Endothelial cell (in vitro differentiated cells): ENCODE data around the gene SERPINE1. TPM values are rescaled to one million over a fixed set of nuclear protein-coding genes. Genes with fewer than 3 reads are reported as not detected.

Source experiments
- DNase-seq: peaks from one replicate; pipeline ENCODE4 v3.0.0; 2021; ENCODE audit warnings: low spot score
- H3K27ac Mint-ChIP-seq: one replicate; pipeline ENCODE4 v1.8.0; 2021; ENCODE audit warnings: mixed read lengths, inconsistent platforms; ENCODE audit not compliant: unreplicated experiment
- H3K27me3 Mint-ChIP-seq: one replicate; pipeline ENCODE4 v1.8.0; 2021; ENCODE audit warnings: mild to moderate bottlenecking, moderate library complexity, mixed read lengths, inconsistent platforms; ENCODE audit not compliant: unreplicated experiment
- H3K36me3 Mint-ChIP-seq: one replicate; pipeline ENCODE4 v1.8.0; 2021; ENCODE audit warnings: mild to moderate bottlenecking, low read depth, mixed read lengths, inconsistent platforms; ENCODE audit not compliant: unreplicated experiment
- H3K4me1 Mint-ChIP-seq: one replicate; pipeline ENCODE4 v1.8.0; 2021; ENCODE audit warnings: mild to moderate bottlenecking, mixed read lengths, inconsistent platforms; ENCODE audit not compliant: unreplicated experiment
- H3K4me3 Mint-ChIP-seq: one replicate; pipeline ENCODE4 v1.8.0; 2021; ENCODE audit warnings: mild to moderate bottlenecking, mixed read lengths, inconsistent platforms; ENCODE audit not compliant: unreplicated experiment
- H3K9me3 Mint-ChIP-seq: one replicate; pipeline ENCODE4 v1.8.0; 2021; ENCODE audit warnings: mixed read lengths, inconsistent platforms; ENCODE audit not compliant: unreplicated experiment
- CTCF ChIP-seq: fragments of 200-600 bp; sonication (generic); IDR thresholded peaks from one replicate; pipeline ENCODE4 v1.5.0; 2021; ENCODE audit warnings: antibody characterized with exemption; ENCODE audit not compliant: unreplicated experiment
- long read RNA-seq: library from polyadenylated mRNA; unstranded; transcript quantifications from one replicate; pipeline ENCODE4 v2.0.0, GENCODE V29; 2020; ENCODE audit not compliant: unreplicated experiment
- total RNA-seq: library from RNA; stranded (reverse); fragmentation: NEBNext Ultra II Directional; extraction: Animal tissue kit (Norgen Biotek cat#: 25700); gene quantifications from one replicate; pipeline ENCODE4 v1.2.1, GENCODE V29; 2021; ENCODE audit not compliant: unreplicated experiment

The SERPINE1 gene
- total RNA-seq = 0.80 TPM
- long read RNA-seq, partial matches to known transcripts = 1 of 2 reads
- long read RNA-seq, other reads (novel, unspliced or antisense) = 0 of 2 reads

DNA sequence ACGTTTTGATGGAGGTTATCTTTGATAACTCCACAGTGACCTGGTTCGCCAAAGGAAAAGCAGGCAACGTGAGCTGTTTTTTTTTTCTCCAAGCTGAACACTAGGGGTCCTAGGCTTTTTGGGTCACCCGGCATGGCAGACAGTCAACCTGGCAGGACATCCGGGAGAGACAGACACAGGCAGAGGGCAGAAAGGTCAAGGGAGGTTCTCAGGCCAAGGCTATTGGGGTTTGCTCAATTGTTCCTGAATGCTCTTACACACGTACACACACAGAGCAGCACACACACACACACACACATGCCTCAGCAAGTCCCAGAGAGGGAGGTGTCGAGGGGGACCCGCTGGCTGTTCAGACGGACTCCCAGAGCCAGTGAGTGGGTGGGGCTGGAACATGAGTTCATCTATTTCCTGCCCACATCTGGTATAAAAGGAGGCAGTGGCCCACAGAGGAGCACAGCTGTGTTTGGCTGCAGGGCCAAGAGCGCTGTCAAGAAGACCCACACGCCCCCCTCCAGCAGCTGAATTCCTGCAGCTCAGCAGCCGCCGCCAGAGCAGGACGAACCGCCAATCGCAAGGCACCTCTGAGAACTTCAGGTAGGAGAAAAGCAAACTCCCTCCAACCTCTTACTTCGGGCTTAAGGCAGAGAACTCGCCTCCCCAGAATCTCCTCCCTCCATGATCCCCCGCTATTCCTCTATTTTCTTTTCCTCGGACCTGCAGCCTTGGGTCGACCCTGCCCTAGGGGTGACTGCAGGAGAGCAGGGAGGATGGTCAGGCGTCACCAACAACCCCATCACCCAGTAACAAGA is at the start of gene SERPINE1:
TSS of gene SERPINE1 (plus strand) at position 454 of the 809 bp plus-strand sequence. CDS start 1,290 bp downstream, outside the sequence.
- peak; percentile 41 for DNase-seq
- H3K4me3 Mint-ChIP-seq = no peak within 1 kb of the TSS
- no peaks in the 10 kb centered on the region for H3K36me3 Mint-ChIP-seq
- peak within 1 kb of the TSS; percentile 94 for H3K27ac Mint-ChIP-seq
- peaks cover 13% of the 10 kb centered on the region for H3K27me3 Mint-ChIP-seq
- TF ChIP-seq CTCF = no peak
- H3K9me3 Mint-ChIP-seq = no peaks in the 10 kb centered on the region
- H3K4me1 Mint-ChIP-seq = peaks cover 30% of the 10 kb centered on the region

DNA sequence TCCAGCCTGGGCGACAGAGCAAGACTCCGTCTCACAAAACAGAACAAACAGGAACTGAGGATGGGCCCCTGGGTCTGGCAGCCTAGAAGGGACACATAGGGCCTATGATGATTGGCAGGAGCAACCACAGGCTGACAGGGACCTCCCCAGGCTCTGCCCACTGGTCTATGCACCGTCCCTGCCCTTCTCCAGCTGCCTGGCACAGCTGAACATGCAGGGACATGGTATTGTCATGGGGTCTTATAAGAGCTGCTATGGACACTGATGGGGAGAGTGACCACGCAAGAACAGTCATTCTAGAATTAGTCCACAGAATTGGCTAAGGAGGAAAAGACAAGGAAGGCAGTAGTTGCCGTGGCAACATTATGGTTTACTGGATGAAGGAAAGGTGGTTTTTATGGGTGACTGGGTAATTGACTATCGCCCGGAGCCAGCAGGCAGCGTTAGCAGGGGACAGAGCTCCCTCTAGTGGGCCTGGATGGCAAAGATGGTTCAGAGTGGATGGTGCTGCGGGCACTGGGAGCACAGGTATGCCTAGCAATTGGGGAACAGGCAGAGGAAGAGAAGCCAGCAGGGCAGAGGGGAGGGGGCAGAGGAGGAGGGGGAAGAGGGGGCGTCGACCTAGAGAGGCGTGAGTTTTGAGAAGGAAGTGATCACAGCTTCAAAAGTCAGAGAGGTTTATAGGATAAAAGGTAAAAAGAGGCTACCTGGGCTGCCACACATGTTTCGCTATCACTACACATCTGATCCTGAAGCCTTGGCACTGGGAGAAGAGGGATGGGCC is 49.4 kb upstream of the SERPINE1 start:
- no peak overlapping the region for H3K27ac Mint-ChIP-seq
- no peaks in the 10 kb centered on the region for H3K36me3 Mint-ChIP-seq
- peaks cover 1% of the 10 kb centered on the region for H3K27me3 Mint-ChIP-seq
- peak; percentile 87 for DNase-seq
- H3K4me1 Mint-ChIP-seq = peaks cover 11% of the 10 kb centered on the region
- no peaks in the 10 kb centered on the region for H3K9me3 Mint-ChIP-seq
- TF ChIP-seq CTCF = peak; percentile 63
- no peak overlapping the region for H3K4me3 Mint-ChIP-seq

DNA sequence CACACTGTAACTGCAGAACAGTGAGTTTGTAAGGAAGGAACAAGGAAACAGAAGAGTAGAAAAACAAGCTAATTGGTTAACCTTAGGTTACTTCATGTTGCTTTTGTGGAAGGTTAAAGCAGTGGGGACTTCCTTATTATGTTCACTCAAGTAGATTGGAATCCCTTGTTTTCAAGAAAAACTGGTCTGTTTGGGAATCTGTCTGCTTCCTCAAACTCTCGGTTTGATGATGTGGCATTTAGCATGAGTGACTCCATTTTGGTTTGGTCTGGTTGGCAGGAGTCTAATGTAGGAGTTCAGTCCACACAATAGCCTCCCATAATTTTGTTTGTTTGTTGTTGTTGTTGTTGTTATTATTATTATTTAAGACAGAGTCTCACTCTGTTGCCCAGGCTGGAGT is 45.5 kb upstream of the SERPINE1 start:
- H3K9me3 Mint-ChIP-seq = no peaks in the 10 kb centered on the region
- DNase-seq = no peak
- H3K36me3 Mint-ChIP-seq = no peaks in the 10 kb centered on the region
- H3K27me3 Mint-ChIP-seq = no peaks in the 10 kb centered on the region
- no peak overlapping the region for H3K27ac Mint-ChIP-seq
- peaks cover 14% of the 10 kb centered on the region for H3K4me1 Mint-ChIP-seq
- H3K4me3 Mint-ChIP-seq = no peak overlapping the region
- TF ChIP-seq CTCF = no peak

DNA sequence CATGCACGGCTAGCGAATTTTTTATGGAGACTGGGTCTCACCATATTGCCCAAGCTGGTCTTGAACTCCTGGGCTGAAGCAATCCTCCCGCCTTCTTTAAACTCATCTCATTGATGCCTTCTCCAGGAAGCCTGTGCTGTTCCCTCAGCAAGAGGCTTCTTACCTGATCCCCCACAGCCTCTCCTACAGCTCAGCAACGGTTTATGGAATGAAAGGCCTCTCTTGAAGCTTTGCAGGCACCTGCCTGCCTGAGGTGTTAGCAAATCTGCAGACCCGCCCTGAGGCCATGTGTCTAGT is 42.1 kb upstream of the SERPINE1 start:
- Mint-ChIP-seq H3K36me3 (no peaks in the 10 kb centered on the region), H3K4me3 (no peak overlapping the region), H3K27ac (no peak overlapping the region), H3K9me3 (no peaks in the 10 kb centered on the region), H3K4me1 (peaks cover 10% of the 10 kb centered on the region), H3K27me3 (peaks cover 3% of the 10 kb centered on the region)
- no peak for TF ChIP-seq CTCF
- no peak for DNase-seq
